Endothelial cell of hepatic sinusoid (primary cell): ENCODE results near the gene SKIDA1.

Experiments
- in situ Hi-C: cut with HindIII; loops from 2 replicates; pipeline ENCODE4 v1.10.0; 2017; ENCODE audit warnings: low sequenced_read_pairs

The SKIDA1 gene

GRCh38 chr10:21529032-21529910 lies 3.8 kb upstream of the SKIDA1 start:
- in situ Hi-C loops: loop anchor here (5.0 kb wide), 1 partner anchor 42 kb away; no protein-coding TSS in a partner anchor

- in situ Hi-C loops: loop anchor here (5.0 kb wide), 1 partner anchor 41 kb away; no protein-coding TSS in a partner anchor
Measured at GRCh38 chr10:21528236-21529031, 3.0 kb upstream of the SKIDA1 start.

- in situ Hi-C loops: loop anchor here (5.0 kb wide), 1 partner anchor 40 kb away; no protein-coding TSS in a partner anchor
Measured at GRCh38 chr10:21527598-21528235, 2.2 kb upstream of the SKIDA1 start.

GRCh38 chr10:21526860-21527597 lies 1.5 kb upstream of the SKIDA1 start:
- in situ Hi-C loops: loop anchor here (5.0 kb wide), 1 partner anchor 40 kb away; no protein-coding TSS in a partner anchor

GRCh38 chr10:21526188-21526859 lies 842 bp upstream of the SKIDA1 start:
- in situ Hi-C loops: loop anchor here (5.0 kb wide), 1 partner anchor 39 kb away; no protein-coding TSS in a partner anchor

GRCh38 chr10:21524526-21525366 lies 736 bp downstream of the SKIDA1 start:
- in situ Hi-C loops: loop anchor here (5.0 kb wide), 1 partner anchor 37 kb away; no protein-coding TSS in a partner anchor

GRCh38 chr10:21524131-21524525 lies 1.4 kb downstream of the SKIDA1 start:
- in situ Hi-C loops: no loop called here

GRCh38 chr10:21523557-21524008 lies 1.9 kb downstream of the SKIDA1 start:
- in situ Hi-C loops: no loop called here

GRCh38 chr10:21522631-21523406 lies 2.7 kb downstream of the SKIDA1 start:
- in situ Hi-C loops: no loop called here

- in situ Hi-C loops: no loop called here
Measured at GRCh38 chr10:21521751-21522533, 3.5 kb downstream of the SKIDA1 start.

- in situ Hi-C loops: no loop called here
Measured at GRCh38 chr10:21520949-21521348, 4.5 kb downstream of the SKIDA1 start.

- in situ Hi-C loops: no loop called here
Measured at GRCh38 chr10:21520509-21520908, 5.0 kb downstream of the SKIDA1 start.

- in situ Hi-C loops: no loop called here
Measured at GRCh38 chr10:21519941-21520436, 5.5 kb downstream of the SKIDA1 start.

GRCh38 chr10:21519397-21519933 lies 6.0 kb downstream of the SKIDA1 start:
- in situ Hi-C loops: no loop called here

GRCh38 chr10:21518641-21519396 lies 6.7 kb downstream of the SKIDA1 start:
- in situ Hi-C loops: no loop called here

GRCh38 chr10:21518149-21518640 lies 7.3 kb downstream of the SKIDA1 start:
- in situ Hi-C loops: no loop called here
